ENCODE data around the gene ECE1. TPM values are rescaled to one million over a fixed set of nuclear protein-coding genes. Genes with fewer than 3 reads are reported as not detected.
A peak's percentile ranks its signal among the peaks of the same experiment; 100 is the strongest.

The ECE1 gene
- total RNA-seq, 1 donor from 2014 or later, result 90.9 TPM

DNA sequence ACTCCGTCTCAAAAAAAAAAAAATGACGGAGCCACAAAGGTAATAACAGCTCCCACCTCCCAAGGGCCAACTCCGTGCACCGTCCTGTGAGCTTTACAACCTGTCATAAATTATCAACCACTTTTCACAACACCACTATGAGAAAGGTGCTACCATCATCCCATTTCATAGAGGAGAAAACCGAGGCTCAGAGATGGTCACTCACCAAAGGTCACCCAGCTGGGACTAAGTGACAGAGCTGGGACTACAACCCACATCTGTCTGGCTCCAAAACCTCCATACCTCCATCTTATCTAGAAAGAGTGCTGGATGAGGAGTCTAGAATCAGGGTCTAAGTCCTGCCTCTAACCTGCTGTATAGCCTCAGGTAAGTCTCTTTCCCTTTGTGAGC is 43.6 kb upstream of the ECE1 start:
- Histone ChIP-seq H3K4me3 (no peak overlapping the region), H3K4me1 (peaks cover 83% of the 10 kb centered on the region)

DNA sequence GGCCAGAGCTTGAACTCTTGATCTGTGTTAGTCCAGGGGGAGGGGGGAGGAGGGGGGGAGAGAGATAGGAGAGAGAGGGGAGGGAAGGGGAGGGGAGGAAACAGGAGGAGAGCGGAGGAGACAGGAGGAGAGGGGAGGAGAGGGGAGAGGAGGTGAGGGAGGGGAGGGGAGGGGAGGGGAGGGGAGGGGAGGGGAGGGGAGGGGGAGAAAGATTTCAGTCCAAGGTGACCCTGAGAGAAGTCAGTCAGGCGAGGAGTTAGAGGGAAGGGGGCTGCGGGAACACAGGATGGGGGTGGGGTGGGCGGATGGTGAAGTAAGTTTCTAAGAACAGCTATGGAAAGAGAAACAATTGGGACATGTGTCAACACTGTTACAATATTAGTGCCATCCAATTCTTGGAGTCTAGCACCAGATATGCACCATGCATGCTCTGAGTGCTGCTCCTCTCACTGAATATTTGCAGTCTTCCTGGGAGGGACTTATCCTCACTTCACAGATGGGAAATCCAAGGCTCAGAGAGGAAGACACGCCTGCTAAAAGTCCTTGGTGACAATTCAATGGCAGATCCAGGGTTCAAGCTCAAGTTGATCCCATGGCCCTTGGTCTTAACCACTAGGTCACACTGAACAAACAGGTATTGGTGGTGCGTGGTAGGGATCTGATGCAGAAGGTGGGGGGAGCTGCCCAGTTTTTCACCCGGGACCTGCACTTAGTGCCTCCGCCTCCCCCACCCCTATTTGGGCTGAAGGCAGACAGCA is 42.5 kb upstream of the ECE1 start:
- ATAC-seq (no peak), DNase-seq (no peak)
- Histone ChIP-seq H3K4me1 (peaks cover 72% of the 10 kb centered on the region), H3K36me3 (no peaks in the 10 kb centered on the region), H3K27me3 (ENCODE audit: low read depth) (no peaks in the 10 kb centered on the region), H3K27ac (no peak overlapping the region), H3K4me3 (no peak overlapping the region), H3K9me3 (no peaks in the 10 kb centered on the region)
- TF ChIP-seq, protein P1, sequence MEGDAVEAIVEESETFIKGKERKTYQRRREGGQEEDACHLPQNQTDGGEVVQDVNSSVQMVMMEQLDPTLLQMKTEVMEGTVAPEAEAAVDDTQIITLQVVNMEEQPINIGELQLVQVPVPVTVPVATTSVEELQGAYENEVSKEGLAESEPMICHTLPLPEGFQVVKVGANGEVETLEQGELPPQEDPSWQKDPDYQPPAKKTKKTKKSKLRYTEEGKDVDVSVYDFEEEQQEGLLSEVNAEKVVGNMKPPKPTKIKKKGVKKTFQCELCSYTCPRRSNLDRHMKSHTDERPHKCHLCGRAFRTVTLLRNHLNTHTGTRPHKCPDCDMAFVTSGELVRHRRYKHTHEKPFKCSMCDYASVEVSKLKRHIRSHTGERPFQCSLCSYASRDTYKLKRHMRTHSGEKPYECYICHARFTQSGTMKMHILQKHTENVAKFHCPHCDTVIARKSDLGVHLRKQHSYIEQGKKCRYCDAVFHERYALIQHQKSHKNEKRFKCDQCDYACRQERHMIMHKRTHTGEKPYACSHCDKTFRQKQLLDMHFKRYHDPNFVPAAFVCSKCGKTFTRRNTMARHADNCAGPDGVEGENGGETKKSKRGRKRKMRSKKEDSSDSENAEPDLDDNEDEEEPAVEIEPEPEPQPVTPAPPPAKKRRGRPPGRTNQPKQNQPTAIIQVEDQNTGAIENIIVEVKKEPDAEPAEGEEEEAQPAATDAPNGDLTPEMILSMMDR (IDR thresholded peaks at IDR 0.05), result no peak
- intact Hi-C loops (cut with DNase I), result no loop called here

More for the DNA sequence above, 43.6 kb upstream of the ECE1 start:
- DNase-seq (no peak), ATAC-seq (no peak)
- TF ChIP-seq, protein P1 (IDR thresholded peaks at IDR 0.05), result no peak
- Histone ChIP-seq H3K9me3 (no peaks in the 10 kb centered on the region), H3K36me3 (no peaks in the 10 kb centered on the region), H3K27me3 (ENCODE audit: low read depth) (no peaks in the 10 kb centered on the region), H3K27ac (peak overlapping the region; percentile 78)
- intact Hi-C loops (cut with DNase I), result no loop called here

DNA sequence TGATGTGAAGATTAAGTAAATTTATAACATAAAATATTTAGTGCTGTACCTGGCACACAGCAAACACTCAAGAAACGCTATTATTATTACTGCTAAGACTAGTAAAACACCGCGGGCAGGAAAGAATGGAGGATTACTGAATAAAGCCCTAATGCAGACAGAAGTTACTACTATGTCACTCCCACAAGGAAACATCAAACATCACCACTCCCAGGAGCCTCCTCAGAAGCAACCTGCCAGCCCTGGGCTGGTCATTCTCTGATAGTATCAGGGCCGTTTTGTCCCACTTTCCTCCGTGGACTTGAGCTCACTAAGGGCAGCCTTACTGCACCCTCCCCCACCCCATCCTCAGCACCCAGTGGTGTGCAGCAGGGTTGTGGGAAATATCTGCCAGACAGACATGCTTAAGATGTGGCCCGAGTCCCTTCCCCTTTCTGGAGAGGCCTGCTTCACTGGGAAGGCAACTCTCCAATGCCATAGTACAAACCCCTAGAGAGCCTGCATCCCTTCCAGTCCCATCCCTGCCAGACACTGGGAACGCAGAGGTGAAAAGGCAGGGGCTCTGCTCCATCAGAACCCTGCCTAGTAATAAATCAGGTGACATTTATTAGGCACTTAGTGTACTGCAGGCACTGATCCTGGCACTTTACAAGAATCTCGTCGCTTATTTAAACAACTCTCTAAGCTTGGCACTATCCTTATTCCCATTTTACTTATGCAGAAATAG is 41.7 kb upstream of the ECE1 start:
- DNase-seq (no peak), ATAC-seq (no peak)
- H3K27ac ChIP-seq, result peak overlapping the region; percentile 21
- H3K9me3 ChIP-seq, result no peaks in the 10 kb centered on the region
- intact Hi-C loops (cut with DNase I), result no loop called here
- H3K4me3 ChIP-seq, result no peak overlapping the region
- peaks cover 72% of the 10 kb centered on the region for H3K4me1 ChIP-seq
- H3K27me3 ChIP-seq (ENCODE audit: low read depth), result no peaks in the 10 kb centered on the region
- no peaks in the 10 kb centered on the region for H3K36me3 ChIP-seq
- TF ChIP-seq, protein P1 (IDR thresholded peaks at IDR 0.05), result no peak

DNA sequence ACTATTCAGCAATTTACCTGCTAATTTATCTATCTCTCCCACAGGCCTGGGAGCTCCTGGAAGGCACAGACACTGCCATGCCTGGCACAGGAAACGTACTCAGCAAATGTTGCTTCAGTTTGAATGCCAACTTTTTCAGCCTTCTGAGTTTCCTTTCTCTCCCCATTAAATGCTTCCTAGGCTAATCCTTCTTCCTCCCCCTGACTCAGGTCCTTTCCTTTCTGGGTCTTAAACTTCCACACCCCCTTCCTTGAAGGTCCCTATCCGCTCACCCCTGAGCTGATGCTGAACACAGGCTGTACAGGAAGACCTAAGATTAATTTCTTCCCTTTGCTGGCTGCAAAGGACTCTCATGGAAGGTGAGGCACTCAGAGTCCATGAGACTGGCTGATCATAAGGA is 40.3 kb upstream of the ECE1 start:
- ATAC-seq, result no peak
- intact Hi-C loops (cut with DNase I), result no loop called here
- no peak overlapping the region for H3K27ac ChIP-seq
- H3K36me3 ChIP-seq, result no peaks in the 10 kb centered on the region
- H3K4me1 ChIP-seq, result peaks cover 72% of the 10 kb centered on the region
- no peak overlapping the region for H3K4me3 ChIP-seq
- H3K9me3 ChIP-seq, result no peaks in the 10 kb centered on the region
- DNase-seq, result no peak
- H3K27me3 ChIP-seq (ENCODE audit: low read depth), result no peaks in the 10 kb centered on the region
- TF ChIP-seq, protein P1 (IDR thresholded peaks at IDR 0.05), result no peak

GRCh38 chr1:21329209-21329844 is 39.1 kb upstream of the ECE1 start:
- Histone ChIP-seq H3K4me1 (peaks cover 72% of the 10 kb centered on the region), H3K4me3 (no peak overlapping the region), H3K36me3 (no peaks in the 10 kb centered on the region), H3K27ac (no peak overlapping the region), H3K27me3 (ENCODE audit: low read depth) (no peaks in the 10 kb centered on the region), H3K9me3 (no peaks in the 10 kb centered on the region)
- ATAC-seq (no peak), DNase-seq (no peak)
- TF ChIP-seq, protein P1 (IDR thresholded peaks at IDR 0.05), result no peak
- intact Hi-C loops (cut with DNase I), result no loop called here
